GM23248 (cell line): ENCODE results near the gene RAC2. TPM values are rescaled to one million over a fixed set of nuclear protein-coding genes. Genes with fewer than 3 reads are reported as not detected.

ENCODE experiments used
- DNase-seq: peaks from one replicate; pipeline ENCODE4 v3.0.0-alpha.2; 2015
- H2AFZ ChIP-seq: fragments of 200-600 bp; sonication (generic); 2 replicates; pipeline ENCODE4 v1.6.1; 2016; ENCODE audit warnings: antibody characterized with exemption
- H3F3A ChIP-seq: fragments of 200-600 bp; sonication (generic); 2 replicates; pipeline ENCODE4 v1.6.1; 2016; ENCODE audit warnings: mild to moderate bottlenecking, antibody characterized with exemption, mixed run types; ENCODE audit not compliant: insufficient read depth
- H3K27ac ChIP-seq: fragments of 200-600 bp; sonication (generic); 2 replicates; pipeline ENCODE4 v1.5.1; 2016; ENCODE audit warnings: mild to moderate bottlenecking
- H3K27me3 ChIP-seq: fragments of 200-600 bp; sonication (generic); replicated peaks from 2 replicates; pipeline ENCODE4 v1.6.1; 2016; ENCODE audit warnings: mild to moderate bottlenecking; ENCODE audit not compliant: insufficient read depth
- H3K36me3 ChIP-seq: fragments of 200-600 bp; sonication (generic); 2 replicates; pipeline ENCODE4 v1.6.1; 2016; ENCODE audit warnings: low read depth, mild to moderate bottlenecking
- H3K4me1 ChIP-seq: fragments of 200-600 bp; sonication (generic); 2 replicates; pipeline ENCODE4 v1.6.1; 2016; ENCODE audit warnings: mild to moderate bottlenecking; ENCODE audit not compliant: insufficient read depth
- H3K4me2 ChIP-seq: fragments of 200-600 bp; sonication (generic); one replicate; pipeline ENCODE4 v1.6.1; 2016; ENCODE audit warnings: mild to moderate bottlenecking; ENCODE audit not compliant: unreplicated experiment
- H3K4me3 ChIP-seq: fragments of 200-600 bp; sonication (generic); 2 replicates; pipeline ENCODE4 v1.5.1; 2016; ENCODE audit warnings: mild to moderate bottlenecking
- H3K79me2 ChIP-seq: fragments of 200-600 bp; sonication (generic); 2 replicates; pipeline ENCODE4 v1.6.1; 2016; ENCODE audit warnings: mild to moderate bottlenecking; ENCODE audit not compliant: insufficient read depth
- H3K9ac ChIP-seq: fragments of 200-600 bp; sonication (generic); 2 replicates; pipeline ENCODE4 v1.6.1; 2016; ENCODE audit warnings: mild to moderate bottlenecking
- H3K9me2 ChIP-seq: fragments of 200-600 bp; sonication (generic); 2 replicates; pipeline ENCODE4 v1.6.1; 2016; ENCODE audit warnings: mixed run types, mild to moderate bottlenecking, moderate library complexity; ENCODE audit not compliant: insufficient read depth
- H3K9me3 ChIP-seq: fragments of 200-600 bp; sonication (generic); one replicate; pipeline ENCODE4 v1.6.1; 2017; ENCODE audit warnings: low read depth
- H4K20me1 ChIP-seq: fragments of 200-600 bp; sonication (generic); 2 replicates; pipeline ENCODE4 v1.6.0; 2016; ENCODE audit not compliant: insufficient read depth
- EZH2 ChIP-seq: fragments of 200-600 bp; sonication (generic); IDR thresholded peaks from 2 replicates; pipeline ENCODE4 v1.6.1; 2018; ENCODE audit warnings: antibody characterized with exemption, mild to moderate bottlenecking; ENCODE audit not compliant: insufficient read depth, poor library complexity, severe bottlenecking
- EZH2phosphoT487 ChIP-seq: fragments of 200-600 bp; sonication (generic); IDR thresholded peaks from 2 replicates; pipeline ENCODE4 v1.6.1; 2018; ENCODE audit warnings: antibody characterized with exemption, moderate library complexity, mild to moderate bottlenecking, low read depth; ENCODE audit not compliant: insufficient read depth
- WGBS, 2 experiments: methylation state at CpG; one replicate each; pipeline ENCODE4 v1.1.6; 2015 to 2017; ENCODE audit warnings: low lambda C conversion rate in 2 of 2, low coverage in 1 of 2; ENCODE audit errors: missing lambda C conversion rate in 2 of 2; 5-methylcytosine and 5-hydroxymethylcytosine counted together
- in situ Hi-C: fragments of 300-500 bp; cut with MboI; formaldehyde crosslinking; loops from 2 replicates; pipeline ENCODE4 v1.15.0; 2020
- polyA plus RNA-seq: library from polyadenylated mRNA; unstranded; fragments of >200 nt; fragmentation: Nextera tagmentation; extraction: Ambion mirVana; gene quantifications from 2 replicates; pipeline ENCODE4 v1.2.1, GENCODE V29; 2016
- total RNA-seq: library from RNA; depleted of rRNA; stranded (reverse); fragments of >200 nt; shearing (Covaris generic); gene quantifications from 2 replicates; pipeline ENCODE4 v1.2.3, GENCODE V29; 2014

The RAC2 gene
- total and polyA plus RNA-seq, 2 experiments from 2014 or later = 34.9 to 35.1 TPM

GRCh38 chr22:37267661-37268413 lies 23.8 kb upstream of the RAC2 start:
- Histone ChIP-seq H3K4me3 (peak overlapping the region; percentile 72; the same call in 1 of the 2 replicates), H3K27me3 (no peaks in the 10 kb centered on the region), H3K4me2 (peak overlapping the region; percentile 91), H4K20me1 (no peaks in the 10 kb centered on the region), H2AFZ (peak overlapping the region; percentile 87), H3K36me3 (no peaks in the 10 kb centered on the region), H3K27ac (no peak overlapping the region), H3F3A (no peaks in the 10 kb centered on the region; the same call in 1 of the 2 replicates), H3K79me2 (no peaks in the 10 kb centered on the region), H3K9me3 (no peaks in the 10 kb centered on the region), H3K9ac (peak overlapping the region; percentile 62; the same call in 1 of the 2 replicates), H3K4me1 (peaks cover 4% of the 10 kb centered on the region; the same call in 1 of the 2 replicates), H3K9me2 (no peaks in the 10 kb centered on the region)
- WGBS, 2 experiments = 64 to 71% methylated on average over 11 of the region's 11 CpGs
- TF ChIP-seq EZH2phosphoT487 (no peak), EZH2 (no peak)
- no peak for DNase-seq
- in situ Hi-C loops = no loop called here

DNA sequence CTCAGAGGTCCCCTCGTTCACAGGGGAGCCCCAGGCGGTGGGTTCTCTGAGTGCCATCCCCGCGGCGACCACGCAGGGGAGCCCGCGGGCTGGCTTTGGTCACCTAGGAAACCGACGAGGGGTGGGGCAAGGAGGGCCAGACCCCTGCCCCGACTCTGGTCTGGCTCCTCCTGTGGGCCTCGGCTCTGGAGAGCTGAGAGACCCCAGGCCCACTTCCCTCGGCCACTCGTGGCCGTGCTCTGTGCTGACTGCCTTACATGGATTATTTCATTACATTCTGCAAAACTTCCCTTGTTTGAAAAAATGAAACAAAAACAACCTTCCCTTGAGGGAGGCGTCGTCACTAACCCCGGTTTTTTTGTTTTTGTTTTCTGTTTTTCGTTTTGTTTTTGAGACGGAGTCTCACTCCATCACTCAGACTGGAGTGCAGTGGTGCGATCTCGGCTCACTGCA lies 23.1 kb upstream of the RAC2 start:
- Histone ChIP-seq H2AFZ (peak overlapping the region; percentile 87), H3K9ac (peak overlapping the region; percentile 62), H3K27me3 (no peaks in the 10 kb centered on the region), H3K9me2 (no peaks in the 10 kb centered on the region), H3K4me2 (peak overlapping the region; percentile 91), H3K4me3 (peak overlapping the region; percentile 72), H3K9me3 (no peaks in the 10 kb centered on the region), H3K27ac (no peak overlapping the region), H3K79me2 (no peaks in the 10 kb centered on the region), H3F3A (no peaks in the 10 kb centered on the region; the same call in 1 of the 2 replicates), H4K20me1 (no peaks in the 10 kb centered on the region), H3K36me3 (no peaks in the 10 kb centered on the region), H3K4me1 (0 out of 2 replicates have a peak, but pooled peaks cover 3% of the 10 kb centered on the region)
- in situ Hi-C loops = no loop called here
- peak; percentile 57 for DNase-seq
- 6 to 10% methylated on average over 21 to 22 of the region's 22 CpGs for WGBS, 2 experiments
- TF ChIP-seq EZH2phosphoT487 (no peak), EZH2 (no peak)

- Histone ChIP-seq H3K79me2 (no peaks in the 10 kb centered on the region), H3K4me2 (peak overlapping the region; percentile 91), H3K27ac (no peak overlapping the region), H3K4me1 (no peaks in the 10 kb centered on the region), H3K9me3 (no peaks in the 10 kb centered on the region), H4K20me1 (no peaks in the 10 kb centered on the region), H3K4me3 (peak overlapping the region; percentile 72), H3F3A (no peaks in the 10 kb centered on the region; the same call in 1 of the 2 replicates), H3K36me3 (no peaks in the 10 kb centered on the region), H3K27me3 (no peaks in the 10 kb centered on the region), H3K9ac (peak overlapping the region; percentile 62), H2AFZ (peak overlapping the region; percentile 87), H3K9me2 (no peaks in the 10 kb centered on the region)
- in situ Hi-C loops = no loop called here
- DNase-seq = no peak
- TF ChIP-seq EZH2phosphoT487 = no peak
- no peak for TF ChIP-seq EZH2
- 39 to 41% methylated on average over 18 of the region's 18 CpGs for WGBS, 2 experiments
These were observed 22.6 kb upstream of the RAC2 start for GRCh38 chr22:37266581-37267134.

- no peaks in the 10 kb centered on the region for H3K36me3 ChIP-seq
- no peak for DNase-seq
- H3K4me1 ChIP-seq = 0 out of 2 replicates have a peak, but pooled peaks cover 3% of the 10 kb centered on the region
- H3K4me2 ChIP-seq = no peak overlapping the region
- H4K20me1 ChIP-seq = no peaks in the 10 kb centered on the region
- in situ Hi-C loops = no loop called here
- H3K27me3 ChIP-seq = no peaks in the 10 kb centered on the region
- no peak overlapping the region for H3K27ac ChIP-seq
- no peak overlapping the region for H2AFZ ChIP-seq
- no peak overlapping the region for H3K9ac ChIP-seq
- 60 to 61% methylated on average over 10 of the region's 10 CpGs for WGBS, 2 experiments
- H3F3A ChIP-seq = no peaks in the 10 kb centered on the region
- no peaks in the 10 kb centered on the region for H3K9me2 ChIP-seq
- no peaks in the 10 kb centered on the region for H3K9me3 ChIP-seq
- TF ChIP-seq EZH2 (no peak), EZH2phosphoT487 (no peak)
- H3K4me3 ChIP-seq = no peak overlapping the region
- no peaks in the 10 kb centered on the region for H3K79me2 ChIP-seq
These were observed 20.2 kb upstream of the RAC2 start for GRCh38 chr22:37263966-37264887.
